Measurements from ENCODE around the gene ZFYVE21.
"Not testable (repeated sequence)": the region's sequence is repeated elsewhere in the genome, so short reads cannot be mapped to it uniquely, and the experiment has no call there.

ZFYVE21 gene

GRCh38 chr14:103772078-103772712 lies 56.6 kb downstream of the ZFYVE21 start:
- no peak for DNase-seq

- DNase-seq = no peak
Measured at GRCh38 chr14:103773521-103773920, 57.9 kb downstream of the ZFYVE21 start.

- DNase-seq = no peak
Measured at GRCh38 chr14:103775506-103775905, 59.9 kb downstream of the ZFYVE21 start.

GRCh38 chr14:103776319-103776718 lies 60.7 kb downstream of the ZFYVE21 start:
- DNase-seq = not testable (repeated sequence)

- no peak for DNase-seq
Measured at GRCh38 chr14:103782376-103782775, 66.8 kb downstream of the ZFYVE21 start.
